B cell (primary cell): ENCODE data around the gene TULP1. TPM values are rescaled to one million over a fixed set of nuclear protein-coding genes. Genes with fewer than 3 reads are reported as not detected.

ENCODE experiments used
- ATAC-seq: fragments of 200-7000 bp; cut with Tn5 transposase; one replicate; pipeline ENCODE4 v1.10.0; 2021; ENCODE audit warnings: low read depth, mild to moderate bottlenecking, moderate number of reproducible peaks, moderate library complexity
- CTCF ChIA-PET: fragments of 350-600 bp; sonication (Branson Sonifier 250); formaldehyde crosslinking; loops from one replicate; lab custom pipeline; 2021; ENCODE audit warnings: antibody characterized with exemption, inconsistent platforms; lab: Charles Lee
- POLR2A ChIA-PET: fragments of 350-600 bp; sonication (Branson Sonifier 250); formaldehyde crosslinking; loops from one replicate; lab custom pipeline; 2021; ENCODE audit warnings: antibody characterized with exemption; lab: Charles Lee
- DNase-seq: peaks from one replicate; pipeline ENCODE4 v3.0.0; 2013
- H2AFZ ChIP-seq: 2 replicates; pipeline ENCODE4 v1.6.1; 2012; ENCODE audit warnings: mild to moderate bottlenecking, low read depth, low read length; ENCODE audit not compliant: insufficient read depth, poor library complexity, severe bottlenecking
- H3K27ac ChIP-seq, 2 donors: 1 replicate in 1 of 2; 2 replicates in 1 of 2; pipeline ENCODE4 v1.5.1; 2012 to 2013; ENCODE audit warnings: low read length in 2 of 2, mild to moderate bottlenecking in 2 of 2, moderate library complexity in 1 of 2
- H3K27me3 ChIP-seq, 4 experiments: fragments of 200-600 bp in 1 of 4; sonication (generic) in 1 of 4; replicated peaks in 1 of 4; 1 replicate in 2 of 4; 2 replicates in 2 of 4; pipeline versions ENCODE4 v1.6.1 to v1.7.0; 2013 to 2016; ENCODE audit warnings: low read length in 3 of 4, mild to moderate bottlenecking in 2 of 4, mixed read lengths in 1 of 4, moderate library complexity in 1 of 4; ENCODE audit not compliant: insufficient read depth in 4 of 4, control insufficient read depth in 3 of 4; ENCODE audit errors: control extremely low read depth in 1 of 4
- H3K36me3 ChIP-seq, 2 experiments: replicated peaks in 1 of 2; 1 replicate in 1 of 2; 2 replicates in 1 of 2; pipeline versions ENCODE4 v1.6.1 to v1.7.1; 2013; ENCODE audit warnings: low read length in 1 of 2; ENCODE audit not compliant: insufficient read depth in 2 of 2, control insufficient read depth in 1 of 2; ENCODE audit errors: control extremely low read depth in 1 of 2, extremely low read depth in 1 of 2
- H3K4me1 ChIP-seq, 2 donors: fragments of 200-600 bp in 1 of 2; sonication (generic) in 1 of 2; 1 replicate in 1 of 2; 2 replicates in 1 of 2; pipeline versions ENCODE4 v1.5.1 to v1.6.1; 2013 to 2017; ENCODE audit warnings: low read length in 2 of 2; ENCODE audit not compliant: control insufficient read depth in 2 of 2, insufficient read depth in 2 of 2
- H3K4me2 ChIP-seq: replicated peaks from 2 replicates; pipeline ENCODE3; 2012; ENCODE audit warnings: mild to moderate bottlenecking, low read depth, low read length; ENCODE audit not compliant: poor library complexity, severe bottlenecking
- H3K4me3 ChIP-seq, 5 experiments: fragments of 200-600 bp in 1 of 5; sonication (generic) in 1 of 5; 1 replicate in 3 of 5; 2 replicates in 2 of 5; pipeline versions ENCODE4 v1.5.1 to v1.7.0; 2011 to 2016; ENCODE audit warnings: low read length in 4 of 5, mild to moderate bottlenecking in 4 of 5, low read depth in 2 of 5, control low read depth in 1 of 5, moderate library complexity in 1 of 5; ENCODE audit not compliant: insufficient read depth in 1 of 5; ENCODE audit errors: control extremely low read depth in 1 of 5, extremely low read depth in 1 of 5
- H3K79me2 ChIP-seq: fragments of 200-600 bp; sonication (generic); one replicate; pipeline ENCODE4 v1.6.0; 2016; ENCODE audit warnings: low read length; ENCODE audit not compliant: control insufficient read depth, insufficient read depth
- H3K9ac ChIP-seq: fragments of 200-600 bp; sonication (generic); 2 replicates; pipeline ENCODE4 v1.6.1; 2017; ENCODE audit warnings: mild to moderate bottlenecking, low read length, moderate library complexity
- H3K9me3 ChIP-seq, 3 donors: one replicate each; pipeline versions ENCODE4 v1.6.1 to v1.7.1; 2013; ENCODE audit warnings: low read length in 2 of 3; ENCODE audit not compliant: control insufficient read depth in 2 of 3, insufficient read depth in 1 of 3; ENCODE audit errors: control extremely low read depth in 1 of 3
- H4K20me1 ChIP-seq: 2 replicates; pipeline ENCODE4 v1.6.0; 2012; ENCODE audit warnings: mild to moderate bottlenecking, low read length; ENCODE audit not compliant: insufficient read depth, control insufficient read depth, poor library complexity, severe bottlenecking
- H3K27ac Mint-ChIP-seq: one replicate; pipeline ENCODE4 v1.8.0; 2021; ENCODE audit warnings: mixed read lengths
- H3K27me3 Mint-ChIP-seq: one replicate; pipeline ENCODE4 v1.8.0; 2021; ENCODE audit warnings: mixed read lengths
- H3K4me1 Mint-ChIP-seq: one replicate; pipeline ENCODE4 v1.8.0; 2021; ENCODE audit warnings: mixed read lengths
- H3K4me3 Mint-ChIP-seq: one replicate; pipeline ENCODE4 v1.8.0; 2021; ENCODE audit warnings: mixed read lengths
- H3K9me3 Mint-ChIP-seq: one replicate; pipeline ENCODE4 v1.8.0; 2022; ENCODE audit warnings: mixed read lengths; ENCODE audit not compliant: insufficient read depth
- EZH2 ChIP-seq: IDR thresholded peaks from 2 replicates; pipeline ENCODE4 v1.6.1; 2012; ENCODE audit warnings: borderline replicate concordance, low read depth, mild to moderate bottlenecking, moderate library complexity, low read length; ENCODE audit not compliant: insufficient read depth, poor library complexity, severe bottlenecking
- WGBS: methylation state at CpG from one replicate; pipeline ENCODE4 v1.1.5; 2013; ENCODE audit warnings: missing lambda C conversion rate; ENCODE audit not compliant: insufficient coverage; 5-methylcytosine and 5-hydroxymethylcytosine counted together
- intact Hi-C: fragments of 100-400 bp; cut with micrococcal nuclease; formaldehyde crosslinking; loops from one replicate; pipeline ENCODE4 v1.10.0; 2022
- polyA plus RNA-seq: library from polyadenylated mRNA; depleted of rRNA; stranded (reverse); fragments of >200 nt; gene quantifications from 2 replicates; pipeline ENCODE4 v1.2.3, GENCODE V29; 2012
- total RNA-seq, 2 donors: library from RNA; stranded (reverse); fragments of 120-200 nt in 1 of 2; gene quantifications; 1 replicate in 1 of 2; 2 replicates in 1 of 2; pipeline versions ENCODE4 v1.2.3 to v1.2.4, GENCODE V29; 2013 to 2022
- TF ChIP-seq, protein P1 (sequence below): fragments of 200-600 bp; IDR thresholded peaks from one replicate; pipeline ENCODE4 v1.8.0; 2022; ENCODE audit warnings: antibody characterized with exemption, mild to moderate bottlenecking

Gene TULP1
- total and polyA plus RNA-seq, 2 donors (not counting 1 experiment from before 2014, with no cell fraction given): not detected

DNA sequence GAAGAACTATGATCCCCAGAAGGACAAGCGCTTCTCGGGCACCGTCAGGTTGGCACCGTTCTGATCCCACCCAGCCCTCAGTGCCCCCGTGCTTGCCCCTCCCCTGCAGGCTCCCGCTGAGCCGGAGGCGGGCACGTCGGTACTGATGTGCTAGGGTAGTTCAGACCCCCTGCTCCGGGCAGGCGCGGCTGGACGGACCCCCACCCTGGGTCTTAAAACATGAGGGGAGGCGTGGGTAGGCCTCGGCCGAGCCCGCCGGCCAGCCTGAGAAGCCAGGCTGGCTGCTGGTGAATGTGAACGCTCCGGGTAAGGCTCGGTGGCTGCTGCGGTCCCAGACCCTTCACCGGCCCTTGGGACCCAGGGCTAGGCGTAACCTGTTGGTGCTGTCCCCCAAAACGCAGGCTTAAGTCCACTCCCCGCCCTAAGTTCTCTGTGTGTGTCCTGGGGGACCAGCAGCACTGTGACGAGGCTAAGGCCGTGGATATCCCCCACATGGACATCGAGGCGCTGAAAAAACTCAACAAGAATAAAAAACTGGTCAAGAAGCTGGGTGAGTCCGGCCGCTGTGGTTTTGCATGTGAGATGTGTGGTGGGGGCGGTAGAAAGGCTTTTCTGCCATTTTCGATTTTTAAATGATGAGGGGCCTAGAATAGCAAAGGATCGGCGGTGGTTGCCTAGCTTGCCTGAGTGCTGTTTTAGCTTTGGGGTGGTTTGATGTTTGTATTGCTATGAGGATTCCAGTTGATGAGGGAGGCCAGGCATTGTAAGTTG, 43.5 kb downstream of the TULP1 start:
- H3K9ac ChIP-seq: peak overlapping the region; percentile 88
- Mint-ChIP-seq H3K4me3 (peak overlapping the region; percentile 99), H3K27me3 (no peaks in the 10 kb centered on the region), H3K4me1 (peaks cover 42% of the 10 kb centered on the region), H3K27ac (peak overlapping the region; percentile 99), H3K9me3 (no peaks in the 10 kb centered on the region)
- peak overlapping the region; percentile 82 for H3K4me2 ChIP-seq
- peak overlapping the region; percentile 96 for H2AFZ ChIP-seq
- ATAC-seq (no peak), DNase-seq (peak; percentile 43)
- H4K20me1 ChIP-seq: peaks cover 25% of the 10 kb centered on the region
- POLR2A ChIA-PET: interaction anchor here (0.9 to 2.3 kb wide), 6 partner anchors 17 to 166 kb away, joined by 3 to 19 read pairs (median 3); partner anchors contain the start of genes FANCE, PPARD and TEAD3
- H3K36me3 ChIP-seq: peaks cover 2 to 48% of the 10 kb centered on the region in 2 experiments
- H3K4me1 ChIP-seq: peaks cover 19 to 34% of the 10 kb centered on the region in 2 donors
- 1% methylated on average over 37 of the region's 37 CpGs for WGBS
- H3K9me3 ChIP-seq: no peaks in the 10 kb centered on the region
- peaks cover 8% of the 10 kb centered on the region for H3K79me2 ChIP-seq
- intact Hi-C loops: loop anchor here (1.0 to 5.0 kb wide), 5 partner anchors 17 to 263 kb away; partner anchors contain the start of genes DEF6, FANCE, PPARD and TEAD3
- TF ChIP-seq, protein P1, sequence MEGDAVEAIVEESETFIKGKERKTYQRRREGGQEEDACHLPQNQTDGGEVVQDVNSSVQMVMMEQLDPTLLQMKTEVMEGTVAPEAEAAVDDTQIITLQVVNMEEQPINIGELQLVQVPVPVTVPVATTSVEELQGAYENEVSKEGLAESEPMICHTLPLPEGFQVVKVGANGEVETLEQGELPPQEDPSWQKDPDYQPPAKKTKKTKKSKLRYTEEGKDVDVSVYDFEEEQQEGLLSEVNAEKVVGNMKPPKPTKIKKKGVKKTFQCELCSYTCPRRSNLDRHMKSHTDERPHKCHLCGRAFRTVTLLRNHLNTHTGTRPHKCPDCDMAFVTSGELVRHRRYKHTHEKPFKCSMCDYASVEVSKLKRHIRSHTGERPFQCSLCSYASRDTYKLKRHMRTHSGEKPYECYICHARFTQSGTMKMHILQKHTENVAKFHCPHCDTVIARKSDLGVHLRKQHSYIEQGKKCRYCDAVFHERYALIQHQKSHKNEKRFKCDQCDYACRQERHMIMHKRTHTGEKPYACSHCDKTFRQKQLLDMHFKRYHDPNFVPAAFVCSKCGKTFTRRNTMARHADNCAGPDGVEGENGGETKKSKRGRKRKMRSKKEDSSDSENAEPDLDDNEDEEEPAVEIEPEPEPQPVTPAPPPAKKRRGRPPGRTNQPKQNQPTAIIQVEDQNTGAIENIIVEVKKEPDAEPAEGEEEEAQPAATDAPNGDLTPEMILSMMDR: no peak
- TF ChIP-seq EZH2: no peak
- peak overlapping the region; percentile 51 to 95 (median 87) for H3K4me3 ChIP-seq
- H3K27me3 ChIP-seq: no peaks in the 10 kb centered on the region
- peak overlapping the region; percentile 91 to 92 for H3K27ac ChIP-seq
- CTCF ChIA-PET: interaction anchor here (1.0 to 7.9 kb wide), 7 partner anchors 17 to 263 kb away, joined by 3 to 127 read pairs (median 9); partner anchors contain the start of genes DEF6, FANCE and PPARD
